Endothelial cell of umbilical vein (primary cell): ENCODE data around the gene CERKL. TPM values are rescaled to one million over a fixed set of nuclear protein-coding genes. Genes with fewer than 3 reads are reported as not detected.

Experiments used
- BruUV-seq: library from RNA; stranded (reverse); fragments of 400-500 nt; replicated peaks from 2 replicates; lab custom pipeline; 2021; lab: Mats Ljungman, UMichigan
- CTCF ChIA-PET: fragments of 300-600, 350-600 bp; sonication (Branson Sonifier 250); formaldehyde crosslinking; loops from one replicate; lab custom pipeline; 2021; ENCODE audit warnings: antibody characterized with exemption, inconsistent platforms; lab: Charles Lee
- POLR2A ChIA-PET: fragments of 300-600, 350-600 bp; sonication (Branson Sonifier 250); formaldehyde crosslinking; loops from one replicate; lab custom pipeline; 2021; ENCODE audit warnings: antibody characterized with exemption, inconsistent platforms; lab: Charles Lee
- DNase-seq: peaks from one replicate; pipeline ENCODE4 v3.0.0-alpha.2; 2011; ENCODE audit warnings: low read depth, low spot score
- FAIRE-seq: peaks from 2 replicates; lab custom pipeline; 2011; peaks lifted over from hg19 to GRCh38; lab: Jason Lieb, UNC
- H2AFZ ChIP-seq: 2 replicates; pipeline ENCODE4 v1.6.0; 2012; ENCODE audit warnings: low read depth, low read length, control low read depth, inconsistent platforms
- H3K27ac ChIP-seq: 2 replicates; pipeline ENCODE4 v1.5.1; 2011; ENCODE audit warnings: low read depth, mild to moderate bottlenecking, control low read depth, low read length, moderate library complexity; ENCODE audit not compliant: insufficient read depth
- H3K27me3 ChIP-seq, 2 experiments: 2 replicates each; pipeline versions ENCODE4 v1.6.0 to v1.6.1; 2011; ENCODE audit warnings: low read length in 2 of 2, mixed read lengths in 1 of 2; ENCODE audit not compliant: control insufficient read depth in 2 of 2, insufficient read depth in 2 of 2
- H3K36me3 ChIP-seq, 2 experiments: 2 replicates in 1 of 2; 3 replicates in 1 of 2; pipeline ENCODE4 v1.5.1; 2011; ENCODE audit warnings: low read length in 2 of 2, mild to moderate bottlenecking in 1 of 2, moderate library complexity in 1 of 2; ENCODE audit not compliant: control insufficient read depth in 2 of 2, insufficient read depth in 2 of 2; ENCODE audit errors: extremely low read depth in 1 of 2
- H3K4me1 ChIP-seq: 3 replicates; pipeline ENCODE4 v1.5.1; 2011; ENCODE audit warnings: mild to moderate bottlenecking, low read length; ENCODE audit not compliant: control insufficient read depth, insufficient read depth; ENCODE audit errors: extremely low read depth
- H3K4me2 ChIP-seq: 2 replicates; pipeline ENCODE4 v1.6.1; 2011; ENCODE audit warnings: low read length, control low read depth, mixed read lengths; ENCODE audit not compliant: insufficient read depth
- H3K4me3 ChIP-seq, 3 experiments: fragments of 200-600 bp in 1 of 3; sonication (generic), shearing (Covaris generic) in 1 of 3; replicated peaks in 1 of 3; 2 replicates each; pipeline ENCODE4 v1.5.1; 2011 to 2016; ENCODE audit warnings: control low read depth in 3 of 3, low read length in 3 of 3, mild to moderate bottlenecking in 2 of 3, inconsistent platforms in 1 of 3, low read depth in 1 of 3, moderate library complexity in 1 of 3; ENCODE audit not compliant: insufficient read depth in 1 of 3
- H3K79me2 ChIP-seq: 2 replicates; pipeline ENCODE4 v1.6.0; 2012; ENCODE audit warnings: low read length, inconsistent platforms; ENCODE audit not compliant: control insufficient read depth, insufficient read depth
- H3K9ac ChIP-seq: replicated peaks from 2 replicates; pipeline ENCODE3; 2011; ENCODE audit warnings: low read length, control low read depth; ENCODE audit not compliant: insufficient read depth; ENCODE audit errors: extremely low read depth
- H3K9me1 ChIP-seq: replicated peaks from 3 replicates; pipeline ENCODE4 v1.6.0; 2011; ENCODE audit warnings: mild to moderate bottlenecking, low read length; ENCODE audit not compliant: control insufficient read depth, insufficient read depth; ENCODE audit errors: extremely low read depth
- H3K9me3 ChIP-seq: replicated peaks from 2 replicates; pipeline ENCODE4 v1.5.1; 2012; ENCODE audit warnings: low read length, inconsistent platforms; ENCODE audit not compliant: control insufficient read depth, insufficient read depth
- H4K20me1 ChIP-seq: replicated peaks from 2 replicates; pipeline ENCODE3; 2011; ENCODE audit warnings: mild to moderate bottlenecking, low read length; ENCODE audit not compliant: control insufficient read depth, insufficient read depth; ENCODE audit errors: extremely low read depth
- CTCF ChIP-seq, 2 donors: IDR thresholded peaks; 1 replicate in 1 of 2; 2 replicates in 1 of 2; pipeline ENCODE4 v1.5.1; 2011; ENCODE audit warnings: low read length in 2 of 2, mild to moderate bottlenecking in 2 of 2, moderate library complexity in 2 of 2, control low read depth in 1 of 2, inconsistent platforms in 1 of 2, low read depth in 1 of 2; ENCODE audit not compliant: insufficient read depth in 1 of 2; ENCODE audit errors: extremely low read depth in 1 of 2
- EZH2 ChIP-seq: IDR thresholded peaks from 2 replicates; pipeline ENCODE4 v1.6.1; 2012; ENCODE audit warnings: borderline replicate concordance, low read depth, mild to moderate bottlenecking, moderate library complexity, low read length, inconsistent platforms; ENCODE audit not compliant: severe bottlenecking
- FOS ChIP-seq: IDR thresholded peaks from 2 replicates; pipeline ENCODE4 v1.6.1; 2011; ENCODE audit warnings: mild to moderate bottlenecking, low read length, moderate library complexity, borderline replicate concordance; ENCODE audit not compliant: insufficient read depth
- GATA2 ChIP-seq: IDR thresholded peaks from 2 replicates; pipeline ENCODE4 v1.7.0; 2011; ENCODE audit warnings: low read depth, mild to moderate bottlenecking, moderate library complexity, mixed read lengths, low read length; ENCODE audit not compliant: insufficient read length, insufficient read depth
- JUN ChIP-seq: IDR thresholded peaks from 2 replicates; pipeline ENCODE4 v1.6.1; 2011; ENCODE audit warnings: borderline replicate concordance, low read depth; ENCODE audit not compliant: insufficient read length, insufficient read depth
- MAX ChIP-seq: IDR thresholded peaks from 2 replicates; pipeline ENCODE4 v1.6.1; 2011; ENCODE audit not compliant: insufficient read depth, insufficient read length
- MYC ChIP-seq: IDR thresholded peaks from one replicate; pipeline ENCODE4 v1.6.1; 2011; ENCODE audit warnings: mild to moderate bottlenecking, low read depth, low read length
- POLR2A ChIP-seq: IDR thresholded peaks from 2 replicates; pipeline ENCODE4 v1.6.1; 2012; ENCODE audit warnings: low read depth, mild to moderate bottlenecking, control low read depth, low read length
- POLR2AphosphoS5 ChIP-seq: IDR thresholded peaks from 2 replicates; pipeline ENCODE4 v1.6.1; 2012; ENCODE audit warnings: low read depth, mild to moderate bottlenecking, control low read depth, low read length, moderate library complexity; ENCODE audit not compliant: insufficient read depth
- dilution Hi-C: fragments of 300-500 bp; cut with MboI; formaldehyde crosslinking; loops from one replicate; pipeline ENCODE4 v1.15.0; 2019; ENCODE audit warnings: low sequenced_read_pairs; ENCODE audit not compliant: extremely low pct_ligation_motif_present
- intact Hi-C: fragments of 100-400 bp; cut with micrococcal nuclease; formaldehyde crosslinking; loops from one replicate; pipeline ENCODE4 v1.10.0; 2022
- polyA plus RNA-seq, 4 experiments: library from polyadenylated mRNA; depleted of rRNA in 3 of 4; stranded (reverse) in 3 of 4; unstranded in 1 of 4; fragments of >200 nt; gene quantifications; 2 replicates each; pipeline versions ENCODE4 v1.2.1 to v1.2.3, GENCODE V29; 2011 to 2012; ENCODE audit warnings: missing spikeins in 1 of 4
- total RNA-seq: library from RNA; stranded (reverse); gene quantifications from 2 replicates; pipeline ENCODE4 v1.2.3, GENCODE V29; 2021

The CERKL gene
- total and polyA plus RNA-seq, 2 donors (not counting 3 experiments of a cell fraction or from before 2014, with no cell fraction given), result not detected

- FAIRE-seq, result no peak
- DNase-seq, result no peak
- Histone ChIP-seq H3K27ac (no peak overlapping the region), H2AFZ (no peak overlapping the region), H3K36me3 (no peaks in the 10 kb centered on the region), H3K4me3 (no peak overlapping the region), H3K4me1 (no peaks in the 10 kb centered on the region), H3K9me1 (no peaks in the 10 kb centered on the region), H3K9ac (no peak overlapping the region), H3K9me3 (no peaks in the 10 kb centered on the region), H3K79me2 (no peaks in the 10 kb centered on the region), H4K20me1 (no peaks in the 10 kb centered on the region), H3K4me2 (no peak overlapping the region), H3K27me3 (peaks cover 0 to 4% of the 10 kb centered on the region in 2 experiments)
- CTCF ChIA-PET, result interaction anchor here (1.4 kb wide), 1 partner anchor 33 kb away, joined by 3 read pairs; no protein-coding TSS in a partner anchor
- TF ChIP-seq MYC (no peak), EZH2 (no peak), JUN (no peak), CTCF (IDR thresholded peaks at IDR 0.05; ENCODE audit: extremely low read depth in 1 of 2, insufficient read depth in 1 of 2, low read depth in 1 of 2, low read length in 2 of 2) (no peak)
- intact Hi-C loops (no loop called here), dilution Hi-C loops (no loop called here)
- no TSS peak for BruUV-seq
- POLR2A ChIA-PET, result no interaction called here
These were observed 156.7 kb downstream of the CERKL start for GRCh38 chr2:181500201-181500600.

- Histone ChIP-seq H3K27me3 (peaks cover 0 to 2% of the 10 kb centered on the region in 2 experiments), H3K9ac (no peak overlapping the region), H4K20me1 (no peaks in the 10 kb centered on the region), H3K4me2 (no peak overlapping the region), H3K9me3 (no peaks in the 10 kb centered on the region), H2AFZ (no peak overlapping the region), H3K4me1 (no peaks in the 10 kb centered on the region), H3K79me2 (no peaks in the 10 kb centered on the region), H3K9me1 (no peaks in the 10 kb centered on the region), H3K36me3 (no peaks in the 10 kb centered on the region), H3K27ac (no peak overlapping the region), H3K4me3 (no peak overlapping the region)
- POLR2A ChIA-PET, result no interaction called here
- no peak for DNase-seq
- FAIRE-seq, result no peak
- CTCF ChIA-PET, result interaction anchor here (1.4 kb wide), 1 partner anchor 32 kb away, joined by 3 read pairs; no protein-coding TSS in a partner anchor
- dilution Hi-C loops, result no loop called here
- TF ChIP-seq POLR2AphosphoS5, result no peak
- no peak for TF ChIP-seq EZH2
- TF ChIP-seq CTCF (IDR thresholded peaks at IDR 0.05; ENCODE audit: extremely low read depth in 1 of 2, insufficient read depth in 1 of 2, low read depth in 1 of 2, low read length in 2 of 2), result no peak
- no peak for TF ChIP-seq FOS
- TF ChIP-seq MAX, result no peak
- TF ChIP-seq GATA2, result no peak
- no peak for TF ChIP-seq MYC
- TF ChIP-seq POLR2A, result no peak
- no peak for TF ChIP-seq JUN
- intact Hi-C loops, result no loop called here
- BruUV-seq, result no TSS peak
These were observed 157.7 kb downstream of the CERKL start for GRCh38 chr2:181499231-181499630.
